Left hindlimb (tissue), 1 donor: ENCODE data around the gene SF3A2.
"Not testable (repeated sequence)": the region's sequence is repeated elsewhere in the genome, so short reads cannot be mapped to it uniquely, and the experiment has no call there.

Experiments
- DNase-seq: peaks from one replicate; pipeline ENCODE4 v3.0.0-alpha.2; 2018

Gene SF3A2

DNA sequence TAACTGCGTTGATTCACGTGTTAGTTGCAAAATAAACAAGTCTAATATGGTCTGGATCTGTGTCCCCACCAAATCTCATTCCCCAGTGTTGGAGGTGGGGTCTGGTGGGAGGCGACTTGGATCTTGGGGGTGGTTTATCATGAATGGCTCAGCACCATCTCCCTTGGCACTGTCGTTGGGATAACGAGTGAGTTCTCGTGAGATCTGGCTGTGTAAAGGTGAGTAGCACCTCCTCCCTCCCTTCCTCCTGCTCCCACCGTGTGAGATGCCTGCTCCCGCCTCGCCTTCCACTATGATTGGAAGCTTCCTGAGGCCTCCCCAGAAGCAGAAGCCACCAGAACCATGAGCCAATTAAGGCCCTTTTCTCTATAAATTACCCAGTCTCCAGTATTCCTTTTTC, 40.5 kb downstream of the SF3A2 start:
- DNase-seq = no peak

DNA sequence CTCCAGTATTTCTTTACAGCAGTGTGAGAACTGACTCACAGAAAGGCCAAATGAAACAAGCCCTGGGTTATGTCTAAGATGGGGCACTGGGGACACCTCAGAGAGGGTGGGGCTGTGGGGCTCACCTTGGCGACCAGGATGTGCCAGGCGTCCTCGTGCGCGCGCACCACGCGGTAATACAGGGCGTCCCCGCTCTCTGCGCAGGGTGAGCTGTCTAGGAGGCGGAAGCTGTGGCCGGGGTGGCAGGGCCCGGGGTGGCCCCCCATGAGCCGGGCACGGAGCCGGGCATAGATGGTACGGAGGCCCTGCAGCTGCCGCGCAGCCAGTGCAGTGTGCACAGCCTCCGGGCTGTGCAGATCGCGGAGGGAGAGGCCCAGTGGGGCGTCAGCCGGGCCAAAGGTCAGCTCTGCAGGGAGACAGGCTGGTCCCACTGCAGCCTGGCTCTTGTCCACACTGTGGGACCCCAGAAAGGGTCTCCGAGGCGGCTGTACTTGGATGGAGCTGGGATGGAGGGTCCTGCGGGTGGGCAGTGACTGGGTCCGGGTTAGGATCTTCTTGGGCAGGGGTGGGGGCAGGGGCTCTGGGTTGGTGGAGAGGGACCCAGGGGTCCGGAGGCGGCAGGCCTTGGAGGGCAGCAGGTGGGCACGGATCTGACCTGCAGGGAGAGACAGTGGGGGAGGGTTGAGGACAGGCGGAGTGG, 42.0 kb downstream of the SF3A2 start:
- DNase-seq = no peak

DNA sequence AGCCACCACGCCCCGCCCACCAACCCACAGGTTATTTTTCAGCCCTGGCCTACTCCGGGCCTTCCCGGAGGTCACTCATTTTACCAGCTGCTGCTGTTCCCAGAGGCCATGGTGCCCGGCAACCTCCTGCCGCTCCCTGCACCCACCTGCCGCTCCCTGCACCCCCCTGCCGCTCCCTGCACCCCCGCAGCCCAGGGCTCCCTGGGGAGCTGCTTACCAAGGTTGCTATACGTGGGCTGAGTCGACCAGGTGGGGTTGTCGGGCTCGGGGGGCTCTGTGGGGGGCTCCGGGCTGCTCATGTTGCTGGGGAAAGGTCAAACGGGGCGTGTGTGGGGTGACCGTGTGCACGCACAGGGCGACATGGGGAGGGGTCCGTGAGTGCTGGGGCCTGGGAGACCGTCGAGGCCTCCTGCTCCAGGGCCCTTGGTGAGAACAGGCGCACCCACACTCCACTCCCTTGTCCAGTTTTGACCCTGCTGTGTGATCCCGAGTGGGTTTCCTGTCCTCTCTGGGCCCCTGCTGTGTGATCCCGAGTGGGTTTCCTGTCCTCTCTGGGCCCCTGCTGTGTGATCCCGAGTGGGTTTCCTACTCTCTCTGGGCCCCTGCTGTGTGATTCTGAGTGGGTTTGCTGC, 44.1 kb downstream of the SF3A2 start:
- DNase-seq = no peak

DNA sequence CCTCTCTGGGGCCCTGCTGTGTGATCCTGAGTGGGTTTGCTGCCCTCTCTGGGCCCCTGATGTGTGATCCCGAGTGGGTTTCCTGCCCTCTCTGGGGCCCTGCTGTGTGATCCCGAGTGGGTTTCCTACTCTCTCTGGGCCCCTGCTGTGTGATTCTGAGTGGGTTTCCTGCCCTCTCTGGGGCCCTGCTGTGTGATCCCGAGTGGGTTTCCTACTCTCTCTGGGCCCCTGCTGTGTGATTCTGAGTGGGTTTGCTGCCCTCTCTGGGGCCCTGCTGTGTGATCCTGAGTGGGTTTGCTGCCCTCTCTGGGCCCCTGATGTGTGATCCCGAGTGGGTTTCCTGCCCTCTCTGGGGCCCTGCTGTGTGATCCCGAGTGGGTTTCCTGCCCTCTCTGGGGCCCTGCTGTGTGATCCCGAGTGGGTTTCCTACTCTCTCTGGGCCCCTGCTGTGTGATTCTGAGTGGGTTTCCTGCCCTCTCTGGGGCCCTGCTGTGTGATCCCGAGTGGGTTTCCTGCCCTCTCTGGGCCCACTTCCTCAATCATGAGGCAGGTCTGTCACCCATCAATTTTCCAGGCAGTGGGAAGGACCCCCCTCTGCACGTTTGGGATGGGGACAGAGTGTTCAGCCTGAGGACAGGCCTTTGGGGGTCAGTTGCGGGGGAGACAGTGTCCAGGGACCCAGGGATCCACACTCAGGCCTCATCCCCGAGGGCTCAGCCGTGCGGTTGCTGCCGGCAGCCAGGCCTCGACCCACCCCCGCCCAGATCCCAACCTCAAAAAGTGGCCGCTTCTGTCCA, 44.8 kb downstream of the SF3A2 start:
- DNase-seq = not testable (repeated sequence)

DNA sequence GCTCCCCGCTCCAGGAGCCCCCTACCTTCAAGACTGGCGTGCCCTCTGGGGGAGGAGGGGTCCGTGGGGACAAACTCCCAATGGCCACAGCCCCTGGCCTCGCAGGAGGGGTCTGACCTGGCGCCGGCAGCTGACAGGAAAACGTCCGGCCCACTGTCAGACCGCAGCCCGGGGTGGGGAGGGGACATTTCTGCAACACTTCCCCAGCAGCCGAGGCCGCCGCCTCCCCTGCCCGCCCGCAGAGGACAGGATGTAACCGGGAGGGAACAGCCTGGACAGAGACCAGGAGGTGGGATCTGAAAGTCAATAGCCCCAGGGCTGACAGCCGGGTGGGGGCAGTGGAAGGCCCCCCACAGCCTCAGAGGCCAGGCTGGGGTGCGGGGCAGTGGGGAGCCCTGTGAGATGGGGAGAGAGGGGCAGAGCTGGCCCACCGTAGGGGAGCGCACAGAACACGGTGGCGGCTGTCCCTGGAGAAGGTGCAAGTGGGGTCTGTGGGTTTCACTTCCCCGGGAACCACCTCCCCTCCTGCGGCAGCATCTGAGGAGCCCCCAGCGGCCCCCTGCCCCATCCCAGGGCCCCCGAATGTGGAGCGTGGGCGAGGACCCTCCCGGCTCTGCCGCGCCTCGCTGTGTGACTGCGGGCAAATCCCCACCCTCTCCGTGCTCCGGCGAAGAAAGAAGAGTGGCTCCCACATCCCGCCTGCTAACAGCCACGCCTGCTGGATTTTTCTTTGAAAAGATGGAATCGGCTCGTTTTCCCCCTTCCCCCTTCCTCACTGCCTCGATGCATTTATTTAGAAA, 45.6 kb downstream of the SF3A2 start, which contains the start of gene PEAK3:
Gene PEAK3 (minus strand): TSS at position 114 of the 800 bp plus-strand sequence. CDS start 1,244 bp downstream, outside the sequence.
- DNase-seq = peak; percentile 83

DNA sequence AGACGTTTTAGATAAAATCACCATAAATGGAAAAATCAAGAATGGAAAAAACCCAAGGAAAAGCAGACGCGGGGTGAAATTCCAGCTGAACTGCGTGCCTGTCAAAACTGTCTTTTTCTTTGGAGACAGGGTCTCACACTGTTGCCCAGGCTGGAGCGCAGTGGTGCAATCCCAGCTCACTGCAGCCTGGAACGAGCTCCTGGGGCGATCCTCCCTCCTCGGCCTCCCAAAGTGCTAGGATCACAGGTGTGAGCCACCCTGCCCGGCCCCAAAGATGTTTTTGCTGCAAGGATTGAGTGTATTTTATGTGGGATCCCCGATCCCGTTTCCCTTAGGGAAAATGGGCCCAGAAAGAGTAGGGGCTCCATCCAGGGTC, 46.2 kb downstream of the SF3A2 start:
- DNase-seq = no peak

DNA sequence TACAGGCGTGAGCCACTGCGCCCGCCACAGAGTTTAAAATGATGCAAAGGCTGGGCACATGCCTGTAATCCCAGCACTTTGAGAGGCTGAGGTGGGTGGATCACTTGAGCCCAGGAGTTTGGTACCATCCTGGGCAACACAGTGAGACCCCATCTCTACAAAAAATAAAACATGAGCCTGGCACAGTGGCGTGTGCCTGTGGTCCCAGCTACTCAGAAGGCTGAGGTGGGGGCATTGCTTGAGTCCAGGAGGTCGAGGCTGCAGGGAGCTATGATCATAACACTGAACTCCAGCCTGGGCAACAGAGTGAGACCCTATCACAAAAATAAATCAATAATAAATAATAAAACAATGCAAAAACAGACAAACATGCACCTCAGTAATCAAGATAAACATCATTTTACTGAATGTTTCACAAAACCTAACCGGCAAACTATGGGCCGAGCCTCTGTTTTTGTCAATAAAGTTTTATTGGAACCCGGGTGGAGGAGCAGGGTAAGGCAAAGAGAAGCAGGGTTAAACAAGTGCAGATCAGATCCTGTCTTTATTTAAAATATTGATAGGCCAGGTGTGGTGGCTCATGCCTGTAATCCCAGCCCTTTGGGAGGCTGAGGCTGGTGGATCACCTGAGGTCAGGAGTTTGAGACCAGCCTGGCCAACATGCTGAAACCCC, 47.3 kb downstream of the SF3A2 start:
- no peak for DNase-seq

DNA sequence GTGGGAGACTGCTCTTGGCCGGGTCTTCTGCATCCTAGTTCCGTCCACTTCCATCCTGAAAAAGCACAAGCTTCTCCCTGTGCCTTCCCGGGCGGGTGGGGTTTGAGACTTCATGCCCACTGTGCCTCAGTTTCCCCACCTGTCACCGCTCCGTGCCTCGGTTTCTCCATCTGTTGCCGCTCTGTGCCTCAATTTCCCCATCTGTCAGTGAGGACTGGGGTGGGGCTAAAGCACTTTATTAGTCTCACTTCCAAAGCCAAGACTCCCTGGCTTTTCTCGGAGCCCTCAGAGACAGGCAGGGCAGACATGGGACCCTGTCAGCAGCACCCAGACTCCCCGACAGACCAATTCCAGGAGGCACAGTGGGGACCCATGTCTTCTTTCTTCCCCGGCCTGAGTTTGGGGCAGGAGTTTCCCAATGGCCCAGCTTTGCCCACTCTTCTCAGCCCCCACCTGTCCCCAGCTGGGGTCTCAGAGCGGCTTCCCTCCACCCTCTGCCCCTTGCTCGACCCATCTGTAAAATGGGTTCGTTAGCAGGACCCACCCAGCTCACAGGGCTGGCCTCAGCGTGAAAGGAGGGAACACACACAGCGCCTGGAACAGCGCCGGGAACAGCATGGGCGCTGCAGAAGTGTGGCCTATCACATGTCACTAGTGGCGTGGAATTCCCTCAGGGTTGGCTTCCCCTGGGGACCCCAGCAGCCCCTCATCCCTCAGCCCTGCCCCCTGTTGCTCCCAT, 49.9 kb downstream of the SF3A2 start:
- no peak for DNase-seq

DNA sequence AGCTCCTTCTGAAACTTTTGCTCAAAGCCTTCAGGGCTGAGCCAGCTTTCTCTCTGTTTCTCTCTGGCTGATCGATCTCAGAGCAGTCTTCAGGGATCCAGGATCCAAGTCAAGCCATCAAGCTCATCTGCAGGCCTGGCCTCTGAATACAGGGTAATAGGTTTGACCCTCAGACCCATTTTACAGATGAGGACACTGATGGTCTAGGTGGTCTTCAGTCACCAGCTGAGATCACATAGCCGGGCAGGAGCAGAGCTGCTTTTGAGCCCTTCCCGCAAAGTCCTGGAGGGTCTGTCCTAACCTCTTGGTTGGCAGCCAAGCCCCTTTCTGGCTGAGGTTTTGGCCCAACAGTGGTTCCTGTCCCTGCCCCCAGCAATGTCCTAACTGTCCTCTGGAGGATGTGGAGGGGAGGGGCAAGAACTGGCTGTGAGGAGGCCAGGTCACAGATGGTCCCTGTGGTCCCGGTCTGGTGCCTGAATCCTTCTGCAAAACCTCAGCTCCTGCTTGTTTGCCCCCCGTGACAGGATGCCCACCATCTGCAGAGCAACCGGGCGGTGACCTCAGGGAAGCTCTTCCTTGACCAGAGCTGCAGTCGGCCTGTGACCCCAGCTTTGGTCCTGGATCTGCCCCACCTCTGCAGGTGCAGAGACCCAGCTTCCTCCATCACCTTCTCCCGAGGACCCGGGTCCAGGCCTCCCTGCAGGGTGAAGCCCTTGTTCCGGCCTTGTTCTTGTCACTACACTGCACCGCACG, 51.1 kb downstream of the SF3A2 start:
- DNase-seq = no peak

DNA sequence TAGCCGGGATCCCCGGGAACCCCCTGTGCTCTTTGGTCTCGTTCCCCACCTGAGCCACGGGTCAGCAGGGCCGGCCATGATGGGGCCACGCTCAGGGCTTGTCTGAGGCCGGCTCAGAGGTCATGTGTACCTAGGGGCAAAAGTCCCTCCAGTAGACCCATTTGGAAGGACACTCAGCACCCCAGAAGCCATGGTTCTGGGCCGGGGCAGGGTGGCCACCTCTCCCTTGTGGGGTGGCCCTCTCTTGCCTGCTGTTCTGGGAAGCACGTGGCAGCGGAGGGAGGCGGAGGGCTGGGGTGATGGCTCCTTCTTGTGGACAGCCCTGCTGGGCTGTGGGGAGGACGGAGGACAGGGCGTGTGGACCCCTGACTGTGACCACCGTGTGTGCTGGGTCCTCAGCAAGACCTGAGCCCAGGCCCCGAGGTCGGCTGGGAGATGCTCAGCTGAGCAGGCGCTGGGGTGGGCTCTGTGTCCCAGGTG, 51.8 kb downstream of the SF3A2 start:
- no peak for DNase-seq

DNA sequence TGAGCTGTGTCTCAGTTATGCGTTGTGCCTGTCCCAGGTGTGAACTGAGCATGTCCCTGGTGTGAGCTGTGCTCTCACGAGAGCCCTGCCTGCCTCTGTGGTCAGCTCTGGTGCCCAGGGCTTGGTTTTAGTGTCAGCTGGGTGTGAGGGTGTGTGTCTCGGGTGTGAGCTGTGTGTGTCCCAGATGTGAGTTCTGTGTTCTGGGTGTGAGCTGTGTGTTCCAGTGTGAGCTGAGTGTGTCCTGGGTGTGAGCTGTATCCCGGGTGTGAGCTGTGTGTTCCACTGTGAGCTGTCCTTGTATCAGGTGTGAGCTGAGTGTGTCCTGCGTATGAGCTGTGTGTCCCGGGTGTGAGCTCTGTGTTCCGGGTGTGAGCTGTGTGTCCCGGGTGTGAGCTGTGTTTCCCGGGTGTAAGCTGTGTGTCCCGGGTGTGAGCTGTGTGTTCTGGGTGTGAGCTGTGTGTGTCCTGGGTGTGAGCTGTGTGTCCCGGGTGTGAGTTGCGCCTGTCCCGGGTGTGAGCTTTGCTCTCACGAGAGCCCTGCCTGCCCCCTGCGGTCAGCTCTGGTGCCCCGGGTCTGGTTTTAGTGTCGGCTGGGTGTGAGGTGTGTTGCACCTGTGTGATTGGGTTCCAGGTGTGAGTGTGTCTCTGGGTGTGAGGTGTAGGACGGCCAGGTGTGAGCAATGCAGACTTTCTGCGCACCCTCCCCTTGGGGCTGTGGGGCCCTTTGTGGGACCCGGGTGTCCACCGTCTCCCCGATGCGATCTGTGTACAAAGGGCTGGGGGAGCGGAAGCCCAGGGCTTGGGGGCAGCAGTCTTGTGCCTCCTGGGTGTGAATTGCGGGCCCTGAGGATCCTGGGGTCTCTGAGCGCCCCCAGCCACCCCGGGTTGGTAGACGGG, 52.4 kb downstream of the SF3A2 start:
- no peak for DNase-seq

DNA sequence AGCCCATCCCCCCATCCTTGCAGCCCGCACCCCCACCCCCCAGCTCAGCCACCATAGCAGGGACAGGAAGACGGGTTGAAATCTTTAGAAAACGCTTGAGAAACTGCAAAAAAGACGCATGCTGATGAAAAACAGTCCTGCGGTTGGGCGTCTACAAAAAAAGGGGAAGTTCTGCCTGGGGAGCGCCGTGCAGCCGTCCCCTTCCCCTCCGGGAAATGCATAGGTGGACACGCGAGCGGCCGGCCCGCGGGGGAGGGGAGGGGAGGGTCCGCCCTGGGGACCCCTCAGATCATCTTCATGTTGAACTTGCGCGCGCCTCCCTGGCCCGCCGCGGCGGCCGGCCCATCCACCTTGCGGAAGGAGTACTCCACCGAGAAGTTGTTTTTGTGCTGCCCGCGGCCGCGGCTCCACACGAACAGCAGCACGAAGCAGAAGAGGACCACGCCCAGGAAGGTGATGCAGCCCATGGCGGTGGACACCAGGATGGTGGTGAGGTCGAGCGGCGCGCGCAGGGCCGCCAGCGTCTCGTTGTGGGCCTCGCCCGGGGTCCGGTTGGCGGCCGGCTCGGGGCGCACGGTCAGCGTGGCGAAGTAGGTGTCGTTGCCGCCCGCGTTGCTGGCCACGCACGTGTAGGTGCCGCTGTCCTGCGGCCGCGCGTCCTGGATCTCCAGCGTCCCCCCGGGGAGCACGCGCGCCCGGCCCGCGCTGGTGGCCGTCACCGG, 53.3 kb downstream of the SF3A2 start:
- no peak for DNase-seq

DNA sequence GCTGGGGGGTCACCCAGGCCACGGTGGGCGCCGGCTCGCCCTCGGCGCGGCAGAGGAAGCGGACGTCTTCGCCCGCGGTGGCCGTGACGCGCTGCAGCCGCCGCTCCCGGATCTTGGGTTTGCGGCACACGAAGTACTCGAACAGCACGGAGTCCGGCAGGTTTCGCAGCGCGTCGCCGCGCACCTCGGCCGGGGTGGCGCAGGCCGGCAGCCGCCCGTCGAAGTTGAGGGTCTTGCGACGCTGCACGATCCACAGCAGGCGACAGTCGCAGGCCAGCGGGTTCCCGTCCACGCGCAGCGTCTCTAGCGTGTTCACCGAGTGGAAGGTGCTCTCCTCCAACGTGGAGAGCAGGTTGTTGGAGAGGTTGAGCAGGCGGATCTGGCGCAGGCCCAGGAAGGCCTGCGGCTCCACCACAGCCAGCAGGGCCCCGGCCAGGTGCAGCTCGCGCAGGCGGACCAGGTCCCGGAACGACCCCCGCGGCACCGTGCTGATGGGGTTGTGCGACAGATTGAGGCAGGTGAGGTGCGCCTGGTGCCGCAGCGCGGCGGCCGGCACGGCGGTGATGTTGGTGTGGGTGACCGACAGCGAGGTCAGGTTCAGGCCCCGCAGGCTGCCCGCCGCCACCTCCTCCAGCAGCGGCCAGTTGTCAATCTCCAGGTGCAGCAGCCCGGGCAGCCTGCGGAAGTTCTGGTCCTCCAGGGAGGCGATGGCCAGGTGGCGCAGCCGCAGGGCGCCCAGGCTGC, 54.0 kb downstream of the SF3A2 start:
- peak; percentile 27 for DNase-seq

DNA sequence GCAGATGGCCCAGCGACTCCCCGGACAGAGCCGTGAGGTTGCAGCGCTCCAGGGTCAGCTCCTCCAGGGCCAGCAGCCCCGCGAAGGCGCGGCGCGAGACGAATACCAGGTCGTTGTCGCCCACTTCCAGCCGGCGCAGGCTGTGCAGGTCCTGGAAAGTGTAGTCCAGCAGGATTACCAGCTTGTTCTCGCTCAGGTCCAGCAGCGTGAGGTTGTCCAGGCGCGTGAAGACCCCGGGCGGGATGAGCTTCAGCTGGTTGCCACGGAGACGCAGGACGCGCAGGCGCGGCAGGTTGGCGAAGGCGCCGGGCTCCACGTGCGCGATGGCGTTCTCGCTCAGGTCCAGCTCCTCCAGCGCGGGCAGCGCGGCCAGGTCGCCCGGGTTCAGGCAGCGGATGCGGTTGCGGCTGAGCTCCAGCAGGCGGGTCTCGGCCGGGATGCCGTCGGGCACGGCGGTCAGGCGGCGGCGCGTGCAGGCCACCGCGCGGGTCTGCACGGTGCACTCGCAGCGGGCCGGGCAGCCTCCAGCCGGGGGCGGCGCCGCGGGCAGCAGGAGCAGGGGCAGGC, 54.6 kb downstream of the SF3A2 start:
- DNase-seq = peak; percentile 36

DNA sequence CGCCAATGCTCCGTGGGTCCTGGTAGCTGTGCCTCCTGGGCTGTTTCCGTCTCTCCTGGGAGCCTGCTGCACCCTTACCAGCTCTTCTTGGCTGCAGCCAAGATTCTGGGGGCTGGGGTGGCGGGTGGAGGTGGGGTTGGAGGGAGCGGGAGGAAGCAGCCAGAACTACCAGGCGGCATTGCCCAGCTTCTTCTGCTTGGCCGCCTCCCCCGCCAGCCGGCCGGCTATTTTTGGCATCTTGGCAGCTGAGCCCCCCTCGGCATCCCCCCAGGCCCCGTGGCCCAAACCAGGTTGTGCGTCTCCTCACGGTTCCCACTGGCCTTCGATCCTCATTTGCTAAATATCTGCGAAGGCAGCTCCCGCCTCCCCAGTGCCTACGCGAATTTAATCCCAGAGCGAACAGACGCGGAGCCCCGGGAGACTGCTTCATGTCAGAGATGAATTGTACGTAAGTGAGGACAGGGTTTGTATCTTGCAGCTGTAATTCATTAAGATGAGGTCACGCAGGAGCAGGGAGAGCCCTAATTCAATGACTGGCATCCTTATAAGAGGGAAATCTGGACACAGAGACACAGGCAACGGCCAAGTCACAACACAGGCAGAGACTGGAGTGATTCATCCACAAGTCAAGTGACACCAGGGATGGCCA, 58.2 kb downstream of the SF3A2 start:
- no peak for DNase-seq

DNA sequence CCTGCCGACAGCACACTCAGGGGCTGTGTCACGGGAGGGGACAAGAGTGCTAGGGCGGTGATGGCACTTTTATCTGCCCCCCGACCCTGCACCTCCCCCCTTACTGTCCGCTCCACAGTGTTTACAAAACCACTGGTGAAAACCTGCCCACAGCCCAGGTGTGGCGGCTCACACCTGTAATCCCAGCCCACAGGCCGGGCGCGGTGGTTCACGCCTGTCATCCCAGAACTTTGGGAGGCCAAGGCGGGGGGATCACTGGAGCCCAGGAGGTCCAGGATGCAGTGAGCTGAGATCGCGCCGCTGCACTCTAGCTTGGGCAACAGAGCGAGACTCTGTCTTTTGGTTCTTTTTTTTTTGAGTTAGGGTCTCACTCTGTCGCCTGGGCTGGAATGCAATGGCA, 59.5 kb downstream of the SF3A2 start:
- DNase-seq = no peak
